ENCODE results near the gene SPIRE1.
"Not testable (repeated sequence)": the region's sequence is repeated elsewhere in the genome, so short reads cannot be mapped to it uniquely, and the experiment has no call there.

The SPIRE1 gene

GRCh38 chr18:12598181-12598930 is 59.6 kb downstream of the SPIRE1 start:
- no peak for DNase-seq (ENCODE audit: low read depth)

DNA sequence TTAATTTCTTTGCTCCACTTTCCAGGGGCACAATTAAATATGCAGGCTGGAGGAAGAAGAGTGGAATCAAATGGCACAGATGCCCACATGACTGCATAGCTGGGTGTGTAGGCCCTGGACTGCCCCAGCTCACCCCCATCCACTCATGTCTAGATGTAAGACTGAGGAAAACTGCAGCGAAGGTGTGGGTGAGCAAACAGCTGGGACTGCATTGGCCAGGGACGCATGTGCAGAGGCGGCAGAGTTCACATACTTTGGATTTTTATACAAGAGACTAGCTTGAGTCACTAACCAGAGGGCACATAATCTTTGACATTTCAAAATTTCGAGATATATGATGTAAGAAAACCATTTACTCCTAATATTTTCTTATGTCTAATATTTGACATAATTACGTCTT is 60.1 kb downstream of the SPIRE1 start:
- no peak for DNase-seq (ENCODE audit: low read depth)

DNA sequence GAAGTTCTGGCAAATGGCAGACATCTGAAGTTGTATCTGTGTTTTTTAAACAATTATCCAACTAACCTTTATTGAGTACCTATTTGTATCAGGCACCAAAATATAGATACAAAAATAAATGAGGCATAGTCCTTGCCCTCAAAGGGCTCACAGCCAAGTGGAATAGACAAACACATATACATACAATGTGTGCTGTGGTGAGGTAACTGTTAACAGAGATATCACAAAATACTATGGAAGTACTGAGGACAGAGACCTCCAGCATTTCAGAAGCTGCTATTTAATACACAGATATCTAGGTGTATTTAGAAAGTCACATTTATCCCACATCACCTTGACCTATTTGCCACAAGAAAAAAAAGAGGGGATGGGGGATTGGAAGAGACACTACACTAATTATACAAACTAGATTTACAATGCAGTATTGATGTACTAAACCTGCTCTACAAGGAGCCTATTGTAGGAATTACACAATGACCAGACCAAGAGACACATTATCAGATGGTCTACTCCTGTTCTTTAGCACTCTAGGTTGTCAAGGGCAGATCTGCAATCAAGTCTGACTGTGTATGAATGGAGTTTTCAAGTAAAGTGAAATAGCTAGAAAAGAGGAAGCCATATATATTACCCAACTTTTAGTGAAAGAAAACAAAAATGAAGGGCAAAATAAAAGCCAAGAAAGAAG is 62.2 kb downstream of the SPIRE1 start:
- no peak for DNase-seq (ENCODE audit: low read depth)

DNA sequence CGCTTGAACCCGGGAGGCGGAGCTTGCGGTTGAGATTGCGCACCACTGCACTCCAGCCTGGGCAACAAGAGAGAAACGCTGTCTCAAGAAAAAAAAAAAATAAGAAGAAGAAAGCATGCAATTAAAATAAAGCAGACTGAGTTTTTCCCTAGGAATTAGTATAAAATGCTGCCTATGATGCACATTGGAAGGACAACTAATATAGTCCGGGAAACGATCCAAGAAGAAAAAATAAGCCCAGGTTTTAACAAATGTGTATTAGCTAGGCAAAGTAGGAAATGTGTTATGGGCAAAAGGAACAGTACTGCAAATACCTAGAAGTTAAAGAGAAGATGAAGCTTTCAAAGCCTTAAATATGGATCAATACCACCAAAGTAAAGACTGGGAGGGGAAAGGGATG is 64.0 kb downstream of the SPIRE1 start:
- no peak for DNase-seq (ENCODE audit: low read depth)

GRCh38 chr18:12592597-12593127 is 65.2 kb downstream of the SPIRE1 start:
- no peak for DNase-seq (ENCODE audit: low read depth)

- DNase-seq (ENCODE audit: low read depth) = no peak
These were observed 68.5 kb downstream of the SPIRE1 start for GRCh38 chr18:12589448-12589847.

DNA sequence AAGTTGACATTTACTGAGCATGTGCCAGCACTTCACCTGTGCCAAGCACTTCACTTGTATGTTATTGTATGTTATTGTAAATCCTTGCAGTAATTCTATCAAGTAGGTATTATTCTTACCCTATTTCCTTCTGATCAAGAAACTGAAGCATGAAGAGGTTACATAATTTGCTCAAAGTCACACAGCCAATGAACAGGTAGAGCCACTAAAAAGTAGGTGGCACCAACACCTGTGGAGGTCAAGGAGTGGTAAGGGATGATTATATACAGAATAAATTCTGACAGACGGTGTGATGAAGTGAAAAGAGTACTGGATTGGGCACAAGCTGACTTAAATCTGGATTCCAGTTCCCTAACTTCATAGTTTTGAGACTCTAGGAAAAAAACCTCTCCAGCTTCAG is 71.0 kb downstream of the SPIRE1 start:
- no peak for DNase-seq (ENCODE audit: low read depth)

GRCh38 chr18:12585218-12585617 is 72.7 kb downstream of the SPIRE1 start:
- DNase-seq (ENCODE audit: low read depth) = no peak

- DNase-seq (ENCODE audit: low read depth) = no peak
These were observed 77.1 kb downstream of the SPIRE1 start for GRCh38 chr18:12580630-12581342.

- no peak for DNase-seq (ENCODE audit: low read depth)
These were observed 78.1 kb downstream of the SPIRE1 start for GRCh38 chr18:12579775-12580174.

DNA sequence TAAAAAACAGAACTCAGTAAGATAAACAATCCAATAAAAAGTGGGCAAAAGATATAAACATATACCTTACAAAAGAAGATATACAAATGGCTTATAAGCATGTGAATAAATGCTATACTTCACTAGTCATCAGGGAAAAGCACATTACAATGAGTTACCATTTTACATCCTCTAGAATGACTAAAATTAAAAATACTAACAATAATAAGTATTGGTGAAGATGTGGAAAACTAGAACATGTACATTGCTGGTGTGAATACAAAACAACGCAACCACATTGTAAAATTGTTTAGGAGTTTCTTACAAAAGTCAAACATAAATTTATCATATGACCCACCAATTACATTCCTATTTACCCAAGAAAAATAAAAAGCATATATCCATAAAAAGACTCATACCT is 80.1 kb downstream of the SPIRE1 start:
- no peak for DNase-seq (ENCODE audit: low read depth)

GRCh38 chr18:12574494-12575185 is 83.3 kb downstream of the SPIRE1 start:
- no peak for DNase-seq (ENCODE audit: low read depth)

- DNase-seq (ENCODE audit: low read depth) = no peak
These were observed 86.3 kb downstream of the SPIRE1 start for GRCh38 chr18:12571630-12572029.

- DNase-seq (ENCODE audit: low read depth) = no peak
These were observed 88.1 kb downstream of the SPIRE1 start for GRCh38 chr18:12569791-12570190.

DNA sequence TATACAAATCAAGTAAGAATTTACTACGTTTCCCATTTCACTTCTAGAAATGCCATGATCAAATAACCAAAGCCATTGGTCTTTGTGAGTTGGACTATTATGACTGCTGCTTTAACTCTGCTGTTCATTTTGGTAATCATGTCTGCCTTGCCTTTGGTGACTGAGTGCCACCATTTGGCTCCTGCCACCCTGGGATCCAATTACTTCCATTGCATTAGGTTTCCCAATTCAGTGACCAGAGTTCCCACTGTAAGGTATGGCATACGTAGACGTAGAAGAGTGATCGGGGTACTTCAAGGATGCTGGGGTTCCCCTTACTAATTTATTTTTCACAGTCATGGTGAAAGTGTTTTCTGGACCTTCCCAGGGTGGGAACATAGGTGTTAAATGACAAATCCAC is 90.1 kb downstream of the SPIRE1 start:
- no peak for DNase-seq (ENCODE audit: low read depth)

- no peak for DNase-seq (ENCODE audit: low read depth)
These were observed 93.0 kb downstream of the SPIRE1 start for GRCh38 chr18:12564861-12565260.

DNA sequence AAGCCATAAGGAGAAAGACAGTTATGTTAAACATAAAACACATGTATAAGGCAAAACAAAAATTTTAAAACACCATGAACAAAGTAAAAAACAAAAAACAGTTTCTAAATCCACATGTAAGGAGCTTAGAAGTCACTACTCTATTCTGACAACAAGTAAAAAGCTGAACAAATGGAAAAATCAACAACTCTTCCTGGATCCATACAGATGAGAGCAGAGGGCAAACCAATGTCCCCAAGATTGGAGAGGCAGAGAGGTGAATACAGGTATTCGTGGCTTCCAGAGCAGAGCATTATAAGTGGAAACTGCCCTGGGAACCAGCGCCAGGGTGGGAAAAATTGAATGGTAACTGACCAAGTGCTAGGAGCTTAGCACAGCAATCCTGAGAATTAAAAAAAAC is 93.5 kb downstream of the SPIRE1 start:
- no peak for DNase-seq (ENCODE audit: low read depth)

DNA sequence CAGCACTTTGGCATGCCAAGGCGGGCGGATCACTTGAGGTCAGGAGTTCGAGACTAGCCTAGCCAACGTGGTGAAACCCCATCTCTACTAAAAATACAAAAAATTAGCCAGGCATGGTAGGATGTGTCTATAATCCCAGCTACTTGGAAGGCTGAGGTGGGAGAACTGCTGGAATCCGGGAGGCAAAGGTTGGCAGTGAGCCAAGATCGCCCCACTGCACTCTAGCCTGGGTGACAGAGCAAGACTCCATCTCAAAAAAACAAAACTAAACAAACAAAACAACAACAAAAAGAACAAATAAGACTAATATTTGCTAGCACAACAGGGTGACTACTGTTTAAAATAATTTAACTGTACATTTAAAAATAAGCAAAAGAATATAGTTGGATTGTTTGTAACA is 97.3 kb downstream of the SPIRE1 start:
- DNase-seq (ENCODE audit: low read depth) = not testable (repeated sequence)

GRCh38 chr18:12559319-12559718 is 98.6 kb downstream of the SPIRE1 start:
- no peak for DNase-seq (ENCODE audit: low read depth)

DNA sequence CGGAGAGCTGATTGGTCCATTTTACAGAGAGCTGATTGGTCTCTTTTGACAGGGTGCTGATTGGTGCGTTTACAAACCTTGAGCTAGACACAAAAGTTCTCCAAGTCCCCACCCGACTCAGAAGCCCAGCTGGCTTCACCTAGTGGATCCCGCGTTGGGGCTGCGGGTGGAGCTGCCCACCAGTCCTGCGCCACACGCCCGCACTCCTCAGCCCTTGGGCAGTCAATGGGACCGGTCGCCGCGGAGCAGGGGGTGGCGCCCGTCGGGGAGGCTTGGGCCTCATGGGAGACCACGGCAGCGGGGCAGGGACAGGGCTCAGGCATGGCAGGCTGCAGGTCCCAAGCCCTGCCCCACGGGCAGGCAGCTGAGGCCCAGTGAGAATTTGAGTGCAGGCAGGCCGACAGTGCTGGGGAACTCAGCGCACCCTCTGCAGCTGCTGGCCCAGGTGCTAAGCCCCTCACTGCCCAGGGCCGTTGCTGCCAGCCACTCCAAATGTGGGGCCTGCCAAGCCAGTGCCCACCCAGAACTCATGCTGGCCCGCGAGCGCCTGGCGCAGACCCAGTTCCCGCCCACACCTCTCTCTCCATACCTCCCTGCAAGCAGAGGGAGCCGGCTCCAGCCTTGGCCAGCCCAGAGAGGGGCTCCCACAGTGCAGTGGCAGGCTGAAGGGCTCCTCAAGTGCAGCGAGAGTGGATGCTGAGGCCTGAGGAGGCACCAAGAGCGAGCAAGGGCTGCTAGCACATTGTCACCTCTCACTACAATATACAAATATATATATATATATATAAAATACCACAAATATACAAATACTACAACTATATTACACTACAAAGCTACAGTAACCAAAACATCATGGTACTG is 100.7 kb downstream of the SPIRE1 start:
- DNase-seq (ENCODE audit: low read depth) = no peak

DNA sequence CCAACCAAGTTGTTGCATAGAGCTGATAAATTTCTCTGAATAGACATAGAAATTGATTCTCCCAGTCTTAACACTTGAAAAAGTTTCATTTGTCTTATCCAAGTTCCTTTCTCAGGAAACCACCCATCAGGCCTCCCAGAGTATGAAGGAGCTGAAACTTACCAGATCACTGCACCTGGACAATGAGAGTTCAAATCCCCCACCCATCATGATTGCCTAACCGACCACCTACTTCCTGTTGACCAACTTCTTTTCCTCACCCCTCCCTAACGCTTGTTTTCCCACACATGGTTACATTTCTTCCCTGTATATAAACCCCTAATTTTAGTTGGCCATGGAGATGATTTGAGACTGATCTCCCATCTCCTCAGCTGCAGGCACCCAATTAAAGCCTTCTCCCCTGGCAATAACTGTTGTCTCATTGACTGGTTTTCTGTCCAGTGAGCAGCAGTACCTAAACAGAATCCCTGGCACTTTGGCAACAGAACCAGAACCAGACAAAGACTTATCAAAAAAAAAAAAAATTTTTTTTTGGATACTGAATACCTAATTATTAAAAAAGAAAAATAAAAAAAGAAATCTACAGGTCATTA is 103.0 kb downstream of the SPIRE1 start:
- DNase-seq (ENCODE audit: low read depth) = no peak
